GM15510 (cell line): ENCODE results near the gene SH3BGRL3.

Experiments
- POLR2A ChIP-seq: IDR thresholded peaks from 3 replicates; pipeline ENCODE4 v1.6.1; 2011; ENCODE audit warnings: borderline replicate concordance; ENCODE audit not compliant: insufficient read length; ENCODE audit errors: extremely low read depth

SH3BGRL3 gene

GRCh38 chr1:26283871-26284596 is 4.1 kb downstream of the SH3BGRL3 start:
- no peak for TF ChIP-seq POLR2A

GRCh38 chr1:26284597-26285347 is 4.9 kb downstream of the SH3BGRL3 start:
- no peak for TF ChIP-seq POLR2A

- TF ChIP-seq POLR2A = no peak
These were observed 5.6 kb downstream of the SH3BGRL3 start for GRCh38 chr1:26285366-26286063.

- TF ChIP-seq POLR2A = no peak
These were observed 6.2 kb downstream of the SH3BGRL3 start for GRCh38 chr1:26286064-26286416.

GRCh38 chr1:26287033-26287711 is 7.3 kb downstream of the SH3BGRL3 start:
- TF ChIP-seq POLR2A = peak; percentile 43

- no peak for TF ChIP-seq POLR2A
These were observed 7.9 kb downstream of the SH3BGRL3 start for GRCh38 chr1:26287811-26288210.

- TF ChIP-seq POLR2A = no peak
These were observed 8.5 kb downstream of the SH3BGRL3 start for GRCh38 chr1:26288311-26288941.

GRCh38 chr1:26289158-26290059 is 9.5 kb downstream of the SH3BGRL3 start:
- peak; percentile 59 for TF ChIP-seq POLR2A

- no peak for TF ChIP-seq POLR2A
These were observed 10.4 kb downstream of the SH3BGRL3 start for GRCh38 chr1:26290122-26290881.

GRCh38 chr1:26290882-26291261 is 11.0 kb downstream of the SH3BGRL3 start:
- TF ChIP-seq POLR2A = no peak

- no peak for TF ChIP-seq POLR2A
These were observed 11.5 kb downstream of the SH3BGRL3 start for GRCh38 chr1:26291433-26291832.

GRCh38 chr1:26291939-26292338 is 12.1 kb downstream of the SH3BGRL3 start:
- TF ChIP-seq POLR2A = no peak

GRCh38 chr1:26293911-26294463 is 14.1 kb downstream of the SH3BGRL3 start:
- no peak for TF ChIP-seq POLR2A
